Epidermal melanocyte (primary cell): ENCODE data around the gene DMTF1.
"Not testable (repeated sequence)": the region's sequence is repeated elsewhere in the genome, so short reads cannot be mapped to it uniquely, and the experiment has no call there.

Source experiments
- DNase-seq: peaks from one replicate; pipeline ENCODE4 v3.0.0; 2011; ENCODE audit warnings: low spot score; ENCODE audit not compliant: insufficient read length

DMTF1 gene

GRCh38 chr7:87193912-87194311 lies 41.7 kb downstream of the DMTF1 start:
- no peak for DNase-seq

GRCh38 chr7:87199241-87199640 lies 47.0 kb downstream of the DMTF1 start:
- no peak for DNase-seq

- no peak for DNase-seq
These were observed 47.6 kb downstream of the DMTF1 start for GRCh38 chr7:87199700-87200450.

- no peak for DNase-seq
These were observed 50.0 kb downstream of the DMTF1 start for GRCh38 chr7:87202208-87202607.

GRCh38 chr7:87202705-87203104 lies 50.5 kb downstream of the DMTF1 start:
- no peak for DNase-seq

- DNase-seq, result not testable (repeated sequence)
These were observed 51.7 kb downstream of the DMTF1 start for GRCh38 chr7:87203929-87204328.

GRCh38 chr7:87204933-87205332 lies 52.7 kb downstream of the DMTF1 start:
- no peak for DNase-seq

GRCh38 chr7:87205701-87206100 lies 53.4 kb downstream of the DMTF1 start:
- not testable (repeated sequence) for DNase-seq

GRCh38 chr7:87206361-87206760 lies 54.1 kb downstream of the DMTF1 start:
- no peak for DNase-seq

- no peak for DNase-seq
These were observed 57.2 kb downstream of the DMTF1 start for GRCh38 chr7:87209295-87209924.

GRCh38 chr7:87210506-87210905 lies 58.3 kb downstream of the DMTF1 start:
- DNase-seq, result no peak

- DNase-seq, result no peak
These were observed 60.2 kb downstream of the DMTF1 start for GRCh38 chr7:87212498-87212897.

GRCh38 chr7:87213252-87213651 lies 61.0 kb downstream of the DMTF1 start:
- no peak for DNase-seq

- DNase-seq, result no peak
These were observed 61.6 kb downstream of the DMTF1 start for GRCh38 chr7:87213811-87214210.

GRCh38 chr7:87215046-87215445 lies 62.8 kb downstream of the DMTF1 start:
- no peak for DNase-seq

GRCh38 chr7:87216701-87217508 lies 64.7 kb downstream of the DMTF1 start:
- DNase-seq, result no peak

- DNase-seq, result no peak
These were observed 65.9 kb downstream of the DMTF1 start for GRCh38 chr7:87217983-87218653.

GRCh38 chr7:87218796-87219544 lies 66.7 kb downstream of the DMTF1 start:
- no peak for DNase-seq

- DNase-seq, result peak; percentile 41
These were observed 67.3 kb downstream of the DMTF1 start, which contains the start of gene TMEM243 for GRCh38 chr7:87219545-87220025. Gene TMEM243, minus strand, starts transcription at chr7:87219732. Its CDS starts 229 bp downstream, at chr7:87219503.

- DNase-seq, result peak; percentile 79
These were observed 67.9 kb downstream of the DMTF1 start for GRCh38 chr7:87220026-87220733.
